HCT116 (cell line): ENCODE data around the gene CNTNAP5. TPM values are rescaled to one million over a fixed set of nuclear protein-coding genes. Genes with fewer than 3 reads are reported as not detected.

Source experiments
- ATAC-seq: fragments of 200-7000 bp; cut with Tn5 transposase; 2 replicates; pipeline ENCODE4 v1.9.1; 2020; ENCODE audit warnings: mild to moderate bottlenecking, moderate library complexity
- BruUV-seq: library from RNA; stranded (reverse); fragments of 400-500 nt; replicated peaks from 2 replicates; lab custom pipeline; 2021; lab: Mats Ljungman, UMichigan
- CTCF ChIA-PET: fragments of 300-600 bp; sonication (Branson Sonifier 250); formaldehyde crosslinking; loops from one replicate; lab custom pipeline; 2021; ENCODE audit warnings: antibody characterized with exemption; lab: Charles Lee
- POLR2A ChIA-PET: fragments of 300-600, 350-600 bp; sonication (Branson Sonifier 250); formaldehyde crosslinking; loops from one replicate; lab custom pipeline; 2021; ENCODE audit warnings: antibody characterized with exemption; lab: Charles Lee
- RAD21 ChIA-PET, 2 experiments: fragments of 300-600 bp; sonication (Branson Sonifier 250); formaldehyde crosslinking; loops; one replicate each; lab custom pipeline; 2023; ENCODE audit warnings: low total read pairs in 2 of 2; ENCODE audit not compliant: uncharacterized antibody in 2 of 2, unreplicated experiment in 2 of 2, low non-redundant PET in 1 of 2; lab: Charles Lee
- DNase-seq: peaks from one replicate; pipeline ENCODE4 v3.0.0-alpha.2; 2010; ENCODE audit warnings: low read depth, low spot score
- H2AFZ ChIP-seq: fragments of 200-600 bp; shearing (Covaris generic), sonication (generic); 2 replicates; pipeline ENCODE4 v1.6.1; 2017; ENCODE audit warnings: low read depth, mixed run types, mixed read lengths, antibody characterized with exemption, low read length; ENCODE audit not compliant: poor library complexity, severe bottlenecking
- H3K27ac ChIP-seq: 2 replicates; pipeline ENCODE4 v1.5.1; 2012; ENCODE audit warnings: low read depth, low read length
- H3K27me3 ChIP-seq: fragments of 200-600 bp; sonication (generic); 2 replicates; pipeline ENCODE4 v1.6.1; 2016; ENCODE audit warnings: mixed run types, low read length, mixed read lengths; ENCODE audit not compliant: insufficient read depth
- H3K36me3 ChIP-seq, 2 experiments: fragments of 200-500 bp in 1 of 2; fragments of 200-600 bp in 1 of 2; sonication (Bioruptor generic) in 1 of 2; sonication (generic) in 1 of 2; 2 replicates each; pipeline versions ENCODE4 v1.5.1 to v1.6.1; 2014 to 2016; ENCODE audit warnings: low read length in 2 of 2, inconsistent platforms in 1 of 2, mixed read lengths in 1 of 2, mixed run types in 1 of 2; ENCODE audit not compliant: insufficient read depth in 2 of 2, control insufficient read depth in 1 of 2
- H3K4me1 ChIP-seq, 2 experiments: fragments of 200-600 bp in 1 of 2; sonication (generic) in 1 of 2; 2 replicates each; pipeline versions ENCODE4 v1.5.1 to v1.6.1; 2012 to 2017; ENCODE audit warnings: low read length in 2 of 2, inconsistent platforms in 1 of 2, mild to moderate bottlenecking in 1 of 2, mixed read lengths in 1 of 2, mixed run types in 1 of 2, moderate library complexity in 1 of 2; ENCODE audit not compliant: insufficient read depth in 2 of 2, control insufficient read depth in 1 of 2
- H3K4me2 ChIP-seq: fragments of 200-600 bp; sonication (generic); 2 replicates; pipeline ENCODE4 v1.6.1; 2017; ENCODE audit warnings: mixed run types, low read length, mixed read lengths
- H3K4me3 ChIP-seq, 2 experiments: fragments of 200-600 bp in 1 of 2; sonication (generic) in 1 of 2; replicated peaks in 1 of 2; 2 replicates each; pipeline ENCODE4 v1.5.1; 2011 to 2016; ENCODE audit warnings: low read length in 2 of 2, control low read depth in 1 of 2, low read depth in 1 of 2, mild to moderate bottlenecking in 1 of 2, mixed read lengths in 1 of 2, mixed run types in 1 of 2
- H3K79me2 ChIP-seq: fragments of 200-600 bp; sonication (generic); 2 replicates; pipeline ENCODE4 v1.6.1; 2017; ENCODE audit warnings: mild to moderate bottlenecking, mixed run types, low read length, moderate library complexity, mixed read lengths; ENCODE audit not compliant: insufficient read depth
- H3K9ac ChIP-seq: fragments of 200-600 bp; sonication (generic); 2 replicates; pipeline ENCODE4 v1.6.1; 2016; ENCODE audit warnings: low read length, mixed read lengths
- H3K9me2 ChIP-seq: fragments of 200-600 bp; sonication (generic), shearing (Covaris generic); 2 replicates; pipeline ENCODE4 v1.6.1; 2017; ENCODE audit warnings: mixed run types, mild to moderate bottlenecking, moderate library complexity; ENCODE audit not compliant: insufficient read depth
- H3K9me3 ChIP-seq, 2 experiments: fragments of 200-500 bp in 1 of 2; fragments of 200-600 bp in 1 of 2; sonication (Bioruptor generic) in 1 of 2; sonication (generic) in 1 of 2; 2 replicates each; pipeline ENCODE4 v1.6.1; 2014 to 2017; ENCODE audit warnings: low read length in 2 of 2, mixed read lengths in 2 of 2, inconsistent platforms in 1 of 2, low read depth in 1 of 2, mild to moderate bottlenecking in 1 of 2, mixed run types in 1 of 2, moderate library complexity in 1 of 2; ENCODE audit not compliant: control insufficient read depth in 1 of 2, insufficient read depth in 1 of 2
- H4K20me1 ChIP-seq: fragments of 200-600 bp; sonication (generic), shearing (Covaris generic); 2 replicates; pipeline ENCODE4 v1.6.1; 2017; ENCODE audit warnings: mixed run types, mild to moderate bottlenecking, moderate library complexity; ENCODE audit not compliant: insufficient read depth
- ATF3 ChIP-seq: IDR thresholded peaks from 2 replicates; pipeline ENCODE4 v1.6.1; 2012
- CBX3 ChIP-seq: IDR thresholded peaks from 2 replicates; pipeline ENCODE4 v1.6.1; 2012; ENCODE audit warnings: low read depth
- CEBPB ChIP-seq: IDR thresholded peaks from 2 replicates; pipeline ENCODE4 v1.6.1; 2012; ENCODE audit warnings: low read depth
- CTCF ChIP-seq, 3 experiments: fragments of 200-600 bp in 1 of 3; sonication (generic) in 1 of 3; IDR thresholded peaks in 2 of 3; conservative IDR thresholded peaks in 1 of 3; 2 replicates each; pipeline ENCODE4 v1.5.1; 2012 to 2017; ENCODE audit warnings: low read depth in 2 of 3, low read length in 2 of 3, antibody characterized with exemption in 1 of 3, borderline replicate concordance in 1 of 3, control low read depth in 1 of 3, mild to moderate bottlenecking in 1 of 3, mixed read lengths in 1 of 3, mixed run types in 1 of 3, moderate library complexity in 1 of 3; ENCODE audit not compliant: insufficient read depth in 1 of 3
- EGR1 ChIP-seq: IDR thresholded peaks from 2 replicates; pipeline ENCODE4 v1.6.1; 2012; ENCODE audit warnings: low read depth
- ELF1 ChIP-seq: IDR thresholded peaks from 2 replicates; pipeline ENCODE4 v1.6.1; 2012; ENCODE audit warnings: low read depth, borderline replicate concordance
- EZH2 ChIP-seq: fragments of 200-600 bp; sonication (generic); IDR thresholded peaks from 2 replicates; pipeline ENCODE4 v1.6.1; 2017; ENCODE audit warnings: antibody characterized with exemption, mixed run types
- EZH2phosphoT487 ChIP-seq: fragments of 200-600 bp; IDR thresholded peaks from 2 replicates; pipeline ENCODE4 v1.6.1; 2018; ENCODE audit warnings: antibody characterized with exemption, borderline replicate concordance
- JUND ChIP-seq: IDR thresholded peaks from 2 replicates; pipeline ENCODE4 v1.6.1; 2012
- POLR2A ChIP-seq: IDR thresholded peaks from 2 replicates; pipeline ENCODE4 v1.7.0; 2011; ENCODE audit warnings: borderline replicate concordance; ENCODE audit not compliant: insufficient read depth, insufficient read length; ENCODE audit errors: extremely low read depth
- POLR2AphosphoS5 ChIP-seq: IDR thresholded peaks from 2 replicates; pipeline ENCODE4 v1.6.1; 2011; ENCODE audit warnings: mild to moderate bottlenecking, low read depth, low read length, moderate library complexity
- RAD21 ChIP-seq: IDR thresholded peaks from 2 replicates; pipeline ENCODE4 v1.6.1; 2012; ENCODE audit warnings: low read depth, mild to moderate bottlenecking
- REST ChIP-seq: IDR thresholded peaks from 2 replicates; pipeline ENCODE4 v1.6.1; 2012; ENCODE audit warnings: low read depth
- SIN3A ChIP-seq: IDR thresholded peaks from 2 replicates; pipeline ENCODE4 v1.6.1; 2012; ENCODE audit warnings: low read depth
- SRF ChIP-seq: IDR thresholded peaks from 2 replicates; pipeline ENCODE4 v1.6.1; 2012; ENCODE audit warnings: low read depth
- TCF7L2 ChIP-seq: IDR thresholded peaks from 2 replicates; pipeline ENCODE4 v1.7.0; 2011; ENCODE audit warnings: borderline replicate concordance, inconsistent platforms; ENCODE audit not compliant: insufficient read depth, insufficient read length; ENCODE audit errors: extremely low read depth
- YY1 ChIP-seq: IDR thresholded peaks from 2 replicates; pipeline ENCODE4 v1.6.1; 2011; ENCODE audit warnings: low read length, low read depth, moderate library complexity, mild to moderate bottlenecking; ENCODE audit not compliant: insufficient replicate concordance; ENCODE audit errors: extremely low read depth
- ZBTB33 ChIP-seq: IDR thresholded peaks from 2 replicates; pipeline ENCODE4 v1.6.1; 2011; ENCODE audit warnings: mild to moderate bottlenecking, low read length, moderate library complexity; ENCODE audit not compliant: insufficient replicate concordance; ENCODE audit errors: extremely low read depth
- ZFX ChIP-seq: fragments of 450-650 bp; IDR thresholded peaks from 2 replicates; pipeline ENCODE4 v1.6.1; 2017
- intact Hi-C: fragments of 100-400 bp; cut with micrococcal nuclease; formaldehyde crosslinking; loops from 2 replicates; pipeline ENCODE4 v1.10.0; 2022
- total RNA-seq: library from RNA; stranded (reverse); gene quantifications from one replicate; pipeline ENCODE4 v1.2.1, GENCODE V29; 2021; ENCODE audit not compliant: unreplicated experiment

CNTNAP5 gene
- total RNA-seq, 1 experiment from 2014 or later: not detected

GRCh38 chr2:124254621-124255020 is 229.5 kb downstream of the CNTNAP5 start:
- CTCF ChIA-PET: no interaction called here
- POLR2A ChIA-PET: no interaction called here

More at GRCh38 chr2:124254621-124255020, 229.5 kb downstream of the CNTNAP5 start:
- no peaks in the 10 kb centered on the region for H3K9me2 ChIP-seq
- H3K4me3 ChIP-seq: no peak overlapping the region
- H3K27ac ChIP-seq: no peak overlapping the region
- no peak for DNase-seq
- no peaks in the 10 kb centered on the region for H3K79me2 ChIP-seq
- RAD21 ChIA-PET: no interaction called here
- no peaks in the 10 kb centered on the region for H3K27me3 ChIP-seq
- H3K9ac ChIP-seq: no peak overlapping the region
- no TSS peak for BruUV-seq
- H2AFZ ChIP-seq: no peak overlapping the region
- H3K4me1 ChIP-seq: no peaks in the 10 kb centered on the region
- peaks cover 0 to 44% of the 10 kb centered on the region in 2 experiments; a peak in 2 of 4 replicates for H3K9me3 ChIP-seq
- TF ChIP-seq POLR2A (no peak), CEBPB (no peak), EZH2 (no peak), YY1 (no peak), EZH2phosphoT487 (no peak), POLR2AphosphoS5 (no peak), ZFX (no peak), EGR1 (no peak), JUND (no peak), TCF7L2 (no peak), CTCF (IDR thresholded peaks at IDR 0.05 in 2 of 3, conservative IDR thresholded peaks at IDR 0.05 in 1 of 3; ENCODE audit: borderline replicate concordance in 1 of 3, insufficient read depth in 1 of 3, low read depth in 2 of 3, low read length in 2 of 3) (no peak), RAD21 (no peak), ATF3 (no peak), CBX3 (no peak), REST (no peak), ZBTB33 (no peak), SRF (no peak), ELF1 (no peak), SIN3A (no peak)
- no peaks in the 10 kb centered on the region for H4K20me1 ChIP-seq
- ATAC-seq: no peak
- H3K36me3 ChIP-seq: no peaks in the 10 kb centered on the region
- H3K4me2 ChIP-seq: no peak overlapping the region
- intact Hi-C loops: no loop called here
